SK-N-SH treated with all-trans-retinoic acid at 6 μM for 48 hours (cell line): ENCODE results near the gene MYB.

Experiments used
- ATAC-seq: fragments of 200-7000 bp; cut with Tn5 transposase; 3 replicates; pipeline ENCODE4 v1.9.1; 2020; ENCODE audit warnings: mild to moderate bottlenecking, moderate library complexity
- BACH2 ChIP-seq: fragments of 250-450 bp; sonication (Bioruptor Pico); IDR thresholded peaks from 2 replicates; pipeline ENCODE4 v1.9.0; 2021; ENCODE audit warnings: mild to moderate bottlenecking, borderline replicate concordance
- CSDC2 ChIP-seq: fragments of 250-450 bp; sonication (Bioruptor Pico); IDR thresholded peaks from 2 replicates; pipeline ENCODE4 v1.5.0; 2020; ENCODE audit warnings: mild to moderate bottlenecking, moderate library complexity
- CSRNP3 ChIP-seq: fragments of 250-450 bp; sonication (Bioruptor Pico); IDR thresholded peaks from 2 replicates; pipeline ENCODE4 v1.5.1; 2021; ENCODE audit warnings: mild to moderate bottlenecking, moderate library complexity
- ESRRG ChIP-seq: fragments of 250-450 bp; sonication (Bioruptor Pico); IDR thresholded peaks from 2 replicates; pipeline ENCODE4 v1.6.1; 2021; ENCODE audit warnings: mild to moderate bottlenecking
- GLIS3 ChIP-seq: fragments of 250-450 bp; sonication (Bioruptor Pico); IDR thresholded peaks from 2 replicates; pipeline ENCODE4 v1.5.0; 2020; ENCODE audit warnings: mild to moderate bottlenecking, moderate library complexity
- ISL1 ChIP-seq: fragments of 250-450 bp; sonication (Bioruptor Pico); IDR thresholded peaks from 2 replicates; pipeline ENCODE4 v2.1.2; 2022; ENCODE audit warnings: mild to moderate bottlenecking, moderate library complexity
- OSR1 ChIP-seq: fragments of 250-450 bp; sonication (Bioruptor Pico); IDR thresholded peaks from 2 replicates; pipeline ENCODE4 v1.8.0; 2022; ENCODE audit warnings: moderate library complexity, mild to moderate bottlenecking, inconsistent platforms
- PATZ1 ChIP-seq: fragments of 250-450 bp; sonication (Bioruptor Pico); IDR thresholded peaks from 2 replicates; pipeline ENCODE4 v1.8.0; 2020; ENCODE audit warnings: mild to moderate bottlenecking, moderate library complexity, borderline replicate concordance
- POU6F1 ChIP-seq: fragments of 250-450 bp; sonication (Bioruptor Pico); IDR thresholded peaks from 2 replicates; pipeline ENCODE4 v1.8.0; 2021; ENCODE audit warnings: low read depth, mild to moderate bottlenecking, moderate library complexity, borderline replicate concordance
- PPARA ChIP-seq: fragments of 250-450 bp; sonication (Bioruptor Pico); IDR thresholded peaks from 2 replicates; pipeline ENCODE4 v1.5.0; 2020; ENCODE audit warnings: mild to moderate bottlenecking, borderline replicate concordance
- RARB ChIP-seq: fragments of 250-450 bp; sonication (Bioruptor Pico); IDR thresholded peaks from 2 replicates; pipeline ENCODE4 v1.8.0; 2021; ENCODE audit warnings: mild to moderate bottlenecking, moderate library complexity
- SNAI2 ChIP-seq: fragments of 250-450 bp; sonication (Bioruptor Pico); IDR thresholded peaks from 2 replicates; pipeline ENCODE4 v1.5.0; 2020; ENCODE audit warnings: mild to moderate bottlenecking, moderate library complexity
- TCF4 ChIP-seq: fragments of 250-450 bp; sonication (Bioruptor Pico); IDR thresholded peaks from 2 replicates; pipeline ENCODE4 v1.8.0; 2021; ENCODE audit warnings: mild to moderate bottlenecking, moderate library complexity, borderline replicate concordance
- TOX ChIP-seq: fragments of 250-450 bp; sonication (Bioruptor Pico); IDR thresholded peaks from 2 replicates; pipeline ENCODE4 v1.8.0; 2021; ENCODE audit warnings: mild to moderate bottlenecking, moderate library complexity, borderline replicate concordance
- TSHZ2 ChIP-seq: fragments of 250-450 bp; sonication (Bioruptor Pico); IDR thresholded peaks from 2 replicates; pipeline ENCODE4 v1.5.0; 2020; ENCODE audit warnings: mild to moderate bottlenecking, moderate library complexity
- ZC3H10 ChIP-seq: fragments of 250-450 bp; sonication (Bioruptor Pico); IDR thresholded peaks from 2 replicates; pipeline ENCODE4 v1.5.1; 2021; ENCODE audit warnings: mild to moderate bottlenecking, moderate library complexity
- ZFP3 ChIP-seq: fragments of 250-450 bp; sonication (Bioruptor Pico); IDR thresholded peaks from 2 replicates; pipeline ENCODE4 v1.5.0; 2020; ENCODE audit warnings: mild to moderate bottlenecking, moderate library complexity
- ZFP30 ChIP-seq: fragments of 450-650 bp; formaldehyde crosslinking; IDR thresholded peaks from 2 replicates; pipeline ENCODE4 v1.5.0; 2022; ENCODE audit warnings: mild to moderate bottlenecking, moderate library complexity
- ZNF70 ChIP-seq: fragments of 450-650 bp; formaldehyde crosslinking; IDR thresholded peaks from 2 replicates; pipeline ENCODE4 v1.5.0; 2020; ENCODE audit warnings: mild to moderate bottlenecking, moderate library complexity
- ZNF8 ChIP-seq: fragments of 450-650 bp; formaldehyde crosslinking; IDR thresholded peaks from 2 replicates; pipeline ENCODE4 v1.5.0; 2020; ENCODE audit warnings: mild to moderate bottlenecking, moderate library complexity

MYB gene

GRCh38 chr6:135221042-135221441 is 39.9 kb downstream of the MYB start:
- ATAC-seq, result no peak
- TF ChIP-seq ZC3H10 (CRISPR knock-in tag) (no peak), PATZ1 (CRISPR knock-in tag) (no peak), ZFP30 (no peak), CSRNP3 (CRISPR knock-in tag) (no peak), ZFP3 (CRISPR knock-in tag) (no peak)
- TF ChIP-seq, all 23 proteins: peak for 0

GRCh38 chr6:135221505-135221904 is 40.4 kb downstream of the MYB start:
- no peak for TF ChIP-seq ZNF70 (CRISPR knock-in tag)
- TF ChIP-seq ZNF8 (CRISPR knock-in tag), result no peak
- TF ChIP-seq BACH2 (CRISPR knock-in tag), result no peak
- TF ChIP-seq SNAI2 (CRISPR knock-in tag), result no peak
- TF ChIP-seq PATZ1 (CRISPR knock-in tag), result no peak
- no peak for TF ChIP-seq OSR1
- no peak for TF ChIP-seq POU6F1 (CRISPR knock-in tag)
- TF ChIP-seq CSRNP3 (CRISPR knock-in tag), result no peak
- TF ChIP-seq GLIS3 (CRISPR knock-in tag), result no peak
- no peak for TF ChIP-seq ESRRG
- TF ChIP-seq PPARA (CRISPR knock-in tag), result no peak
- no peak for TF ChIP-seq TCF4 (CRISPR knock-in tag)
- TF ChIP-seq CSDC2 (CRISPR knock-in tag), result no peak
- no peak for TF ChIP-seq ZFP30
- ATAC-seq, result no peak

GRCh38 chr6:135222623-135223022 is 41.5 kb downstream of the MYB start:
- TF ChIP-seq TSHZ2 (CRISPR knock-in tag) (no peak), CSRNP3 (CRISPR knock-in tag) (no peak), TOX (CRISPR knock-in tag) (no peak), TCF4 (CRISPR knock-in tag) (no peak), POU6F1 (CRISPR knock-in tag) (no peak), CSDC2 (CRISPR knock-in tag) (no peak), OSR1 (no peak), ISL1 (CRISPR knock-in tag) (no peak), PATZ1 (CRISPR knock-in tag) (no peak), ZFP3 (CRISPR knock-in tag) (no peak), SNAI2 (CRISPR knock-in tag) (no peak), ESRRG (no peak), ZNF8 (CRISPR knock-in tag) (no peak), RARB (no peak), ZC3H10 (CRISPR knock-in tag) (no peak), ZFP30 (no peak)
- ATAC-seq, result no peak
